Measurements from ENCODE around the gene DLK2. TPM values are rescaled to one million over a fixed set of nuclear protein-coding genes. Genes with fewer than 3 reads are reported as not detected.

DLK2 gene
- total and polyA plus RNA-seq, 2 donors (not counting 3 experiments of a cell fraction or from before 2014, with no cell fraction given): 0.36 TPM; not detected in 1

DNA sequence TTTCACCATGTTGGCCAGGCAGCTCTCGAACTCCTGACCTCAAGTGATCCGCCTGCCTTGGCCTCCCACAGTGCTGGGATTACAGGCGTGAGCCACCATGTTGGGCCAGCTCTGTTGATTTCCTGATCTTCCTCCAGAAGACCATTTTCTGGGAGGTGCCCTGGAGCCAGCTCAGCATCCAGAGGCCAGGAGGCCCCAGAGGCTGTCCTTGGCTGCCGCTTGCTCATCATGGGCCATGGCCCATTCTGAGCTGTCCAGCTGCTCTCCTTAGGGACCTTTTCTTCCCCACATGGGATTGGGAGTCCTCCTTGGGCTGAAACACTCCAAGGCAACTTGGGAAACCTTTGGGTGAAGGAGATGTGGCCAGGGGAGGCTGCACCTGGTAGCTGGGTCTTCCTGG lies 39.4 kb upstream of the DLK2 start:
- H3K4me1 ChIP-seq (ENCODE audit: control insufficient read depth, extremely low read depth, insufficient read depth, low read length): peaks cover 23% of the 10 kb centered on the region
- POLR2A ChIA-PET: no interaction called here
- dilution Hi-C loops (cut with MboI; ENCODE audit: extremely low pct_ligation_motif_present, low sequenced_read_pairs): no loop called here
- H3K9me3 ChIP-seq (replicated peaks; ENCODE audit: control insufficient read depth, insufficient read depth, low read length): no peaks in the 10 kb centered on the region
- H3K79me2 ChIP-seq (ENCODE audit: control insufficient read depth, insufficient read depth, low read length): no peaks in the 10 kb centered on the region
- H3K9me1 ChIP-seq (replicated peaks; ENCODE audit: control insufficient read depth, extremely low read depth, insufficient read depth, low read length): no peaks in the 10 kb centered on the region
- H4K20me1 ChIP-seq (replicated peaks; ENCODE audit: control insufficient read depth, extremely low read depth, insufficient read depth, low read length): no peaks in the 10 kb centered on the region
- no TSS peak for BruUV-seq (replicated peaks)
- H3K4me3 ChIP-seq (replicated peaks in 1 of 3; ENCODE audit: insufficient read depth in 1 of 3, low read depth in 1 of 3, low read length in 3 of 3): no peak overlapping the region
- H3K27ac ChIP-seq (ENCODE audit: insufficient read depth, low read depth, low read length): no peak overlapping the region
- H3K36me3 ChIP-seq (ENCODE audit: control insufficient read depth in 2 of 2, extremely low read depth in 1 of 2, insufficient read depth in 2 of 2, low read length in 2 of 2): no peaks in the 10 kb centered on the region
- FAIRE-seq (no peak), DNase-seq (ENCODE audit: low read depth, low spot score) (no peak)
- CTCF ChIA-PET: interaction anchor here (0.6 to 19.0 kb wide), 3 partner anchors 12 to 96 kb away, joined by 3 to 289 read pairs (median 58); partner anchors contain the start of gene DLK2
- H3K27me3 ChIP-seq (ENCODE audit: control insufficient read depth in 2 of 2, insufficient read depth in 2 of 2, low read length in 2 of 2): no peaks in the 10 kb centered on the region
- intact Hi-C loops (cut with micrococcal nuclease): no loop called here
- TF ChIP-seq JUN (IDR thresholded peaks at IDR 0.05; ENCODE audit: borderline replicate concordance, insufficient read depth, insufficient read length, low read depth): no peak
- no peak for TF ChIP-seq GATA2 (IDR thresholded peaks at IDR 0.05; ENCODE audit: insufficient read depth, insufficient read length, low read depth, low read length)
- TF ChIP-seq POLR2A (IDR thresholded peaks at IDR 0.05; ENCODE audit: low read depth, low read length): no peak
- TF ChIP-seq, protein P1, sequence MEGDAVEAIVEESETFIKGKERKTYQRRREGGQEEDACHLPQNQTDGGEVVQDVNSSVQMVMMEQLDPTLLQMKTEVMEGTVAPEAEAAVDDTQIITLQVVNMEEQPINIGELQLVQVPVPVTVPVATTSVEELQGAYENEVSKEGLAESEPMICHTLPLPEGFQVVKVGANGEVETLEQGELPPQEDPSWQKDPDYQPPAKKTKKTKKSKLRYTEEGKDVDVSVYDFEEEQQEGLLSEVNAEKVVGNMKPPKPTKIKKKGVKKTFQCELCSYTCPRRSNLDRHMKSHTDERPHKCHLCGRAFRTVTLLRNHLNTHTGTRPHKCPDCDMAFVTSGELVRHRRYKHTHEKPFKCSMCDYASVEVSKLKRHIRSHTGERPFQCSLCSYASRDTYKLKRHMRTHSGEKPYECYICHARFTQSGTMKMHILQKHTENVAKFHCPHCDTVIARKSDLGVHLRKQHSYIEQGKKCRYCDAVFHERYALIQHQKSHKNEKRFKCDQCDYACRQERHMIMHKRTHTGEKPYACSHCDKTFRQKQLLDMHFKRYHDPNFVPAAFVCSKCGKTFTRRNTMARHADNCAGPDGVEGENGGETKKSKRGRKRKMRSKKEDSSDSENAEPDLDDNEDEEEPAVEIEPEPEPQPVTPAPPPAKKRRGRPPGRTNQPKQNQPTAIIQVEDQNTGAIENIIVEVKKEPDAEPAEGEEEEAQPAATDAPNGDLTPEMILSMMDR (IDR thresholded peaks at IDR 0.05; ENCODE audit: extremely low read depth in 1 of 2, insufficient read depth in 1 of 2, low read depth in 1 of 2, low read length in 2 of 2): no peak
- no peak for TF ChIP-seq POLR2AphosphoS5 (IDR thresholded peaks at IDR 0.05; ENCODE audit: insufficient read depth, low read depth, low read length)
- no peak for TF ChIP-seq FOS (IDR thresholded peaks at IDR 0.05; ENCODE audit: borderline replicate concordance, insufficient read depth, low read length)
- TF ChIP-seq MYC (IDR thresholded peaks at IDR 0.05; ENCODE audit: low read depth, low read length): no peak
- TF ChIP-seq EZH2 (IDR thresholded peaks at IDR 0.05; ENCODE audit: borderline replicate concordance, low read depth, low read length, severe bottlenecking): no peak
- TF ChIP-seq, protein P2, sequence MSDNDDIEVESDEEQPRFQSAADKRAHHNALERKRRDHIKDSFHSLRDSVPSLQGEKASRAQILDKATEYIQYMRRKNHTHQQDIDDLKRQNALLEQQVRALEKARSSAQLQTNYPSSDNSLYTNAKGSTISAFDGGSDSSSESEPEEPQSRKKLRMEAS (IDR thresholded peaks at IDR 0.05; ENCODE audit: insufficient read depth, insufficient read length): no peak
- H3K9ac ChIP-seq (replicated peaks; ENCODE audit: extremely low read depth, insufficient read depth, low read length): no peak overlapping the region
- no peak overlapping the region for H3K4me2 ChIP-seq (ENCODE audit: insufficient read depth, low read length)
- no peak overlapping the region for H2AFZ ChIP-seq (ENCODE audit: low read depth, low read length)
